ENCODE measurements around the gene PLXNB2. TPM values are rescaled to one million over a fixed set of nuclear protein-coding genes. Genes with fewer than 3 reads are reported as not detected.
A peak's percentile ranks its signal among the peaks of the same experiment; 100 is the strongest.

PLXNB2 gene
- total and polyA plus RNA-seq, 2 of the 4 experiments (the other 2 are of a cell fraction), result 73.1 to 202 TPM

- H3K56ac ChIP-seq (ENCODE audit: extremely low read depth, insufficient read depth, low read length), result no peak overlapping the region
- H3K27ac ChIP-seq (ENCODE audit: insufficient read depth, low read length), result no peak overlapping the region
- ATAC-seq (ENCODE audit: low read depth), result no peak
- H2BK120ac ChIP-seq (ENCODE audit: low read depth, low read length), result no peak overlapping the region
- TF ChIP-seq CEBPB (IDR thresholded peaks at IDR 0.05; ENCODE audit: low read depth, low read length), result no peak
- no peak for TF ChIP-seq RFX5 (IDR thresholded peaks at IDR 0.05; ENCODE audit: low read depth, low read length)
- no peak for TF ChIP-seq MAZ (IDR thresholded peaks at IDR 0.05; ENCODE audit: borderline replicate concordance, low read depth, low read length)
- TF ChIP-seq SMC3 (IDR thresholded peaks at IDR 0.05; ENCODE audit: low read depth, low read length), result no peak
- TF ChIP-seq MXI1 (IDR thresholded peaks at IDR 0.05; ENCODE audit: borderline replicate concordance, low read depth, low read length), result no peak
- TF ChIP-seq BHLHE40 (IDR thresholded peaks at IDR 0.05; ENCODE audit: low read depth, low read length), result no peak
- TF ChIP-seq NFE2L2 (IDR thresholded peaks at IDR 0.05; ENCODE audit: low read depth, low read length), result no peak
- no peak for TF ChIP-seq USF2 (IDR thresholded peaks at IDR 0.05; ENCODE audit: low read depth, low read length)
- TF ChIP-seq ELK1 (IDR thresholded peaks at IDR 0.05; ENCODE audit: borderline replicate concordance, low read depth, low read length), result no peak
- TF ChIP-seq POLR2A (IDR thresholded peaks at IDR 0.05; ENCODE audit: low read depth, low read length), result no peak
- no peak for TF ChIP-seq CTCF (conservative IDR thresholded peaks at IDR 0.05; ENCODE audit: low read depth, low read length)
- H2AFZ ChIP-seq (replicated peaks; ENCODE audit: low read length, poor library complexity), result no peak overlapping the region
- H2BK20ac ChIP-seq (ENCODE audit: low read depth, low read length), result no peak overlapping the region
- peaks cover 12% of the 10 kb centered on the region for H4K20me1 ChIP-seq (ENCODE audit: insufficient read depth, low read length)
- H2BK5ac ChIP-seq (ENCODE audit: low read depth, low read length, poor library complexity, severe bottlenecking), result no peak overlapping the region
- H3K4ac ChIP-seq (ENCODE audit: low read depth, low read length), result no peak overlapping the region
- no peak overlapping the region for H2AK9ac ChIP-seq (replicated peaks; ENCODE audit: low read depth, low read length, poor library complexity)
- H3K36me3 ChIP-seq (ENCODE audit: control insufficient read depth, insufficient read depth, low read length), result no peaks in the 10 kb centered on the region
- no peak overlapping the region for H3K9ac ChIP-seq (ENCODE audit: low read depth, low read length)
- ChIA-PET CTCF (no interaction called here), POLR2A (ENCODE audit: unreplicated experiment) (no interaction called here)
- DNase-seq, result no peak
- H3K4me1 ChIP-seq (ENCODE audit: control insufficient read depth, insufficient read depth, low read length), result peaks cover 17% of the 10 kb centered on the region
- peak overlapping the region; percentile 73 for H3K4me2 ChIP-seq (ENCODE audit: low read depth, low read length)
- H4K8ac ChIP-seq (ENCODE audit: low read depth in 2 of 2, low read length in 2 of 2), result no peak overlapping the region
- H4K91ac ChIP-seq (ENCODE audit: insufficient read depth, low read depth, low read length), result no peak overlapping the region
- no TSS peak for BruUV-seq (replicated peaks)
- peaks cover 2% of the 10 kb centered on the region; the same call in 1 of the 2 replicates for H3K9me1 ChIP-seq (ENCODE audit: insufficient read depth, low read length)
- H3K27me3 ChIP-seq (ENCODE audit: control insufficient read depth, insufficient read depth, low read length), result no peaks in the 10 kb centered on the region
- no peak overlapping the region for H4K5ac ChIP-seq (ENCODE audit: low read depth, low read length)
- no peak overlapping the region for H3K23ac ChIP-seq (ENCODE audit: low read depth, low read length)
- intact Hi-C loops (cut with micrococcal nuclease) (no loop called here), in situ Hi-C loops (cut with MboI; ENCODE audit: low sequenced_read_pairs) (no loop called here), dilution Hi-C loops (cut with HindIII; ENCODE audit: low sequenced_read_pairs, unreplicated experiment) (no loop called here)
- no peak overlapping the region for H2AK5ac ChIP-seq (ENCODE audit: low read depth, low read length)
- H3K9me3 ChIP-seq (ENCODE audit: control insufficient read depth, insufficient read depth, low read length), result no peaks in the 10 kb centered on the region
- no peak overlapping the region for H3K18ac ChIP-seq (ENCODE audit: low read depth, low read length)
- no peak overlapping the region; the same call in 1 of the 2 replicates for H3K4me3 ChIP-seq (ENCODE audit: insufficient read depth, low read depth, low read length)
- H2BK15ac ChIP-seq (ENCODE audit: low read depth, low read length), result no peak overlapping the region
- no peak overlapping the region for H3K14ac ChIP-seq (replicated peaks; ENCODE audit: low read depth, low read length)
- 78% methylated on average over 17 of the region's 37 CpGs; no CpG with 5 or more reads in 1 of the 2 experiments for WGBS, 2 experiments (ENCODE audit: extremely low coverage in 2 of 2, insufficient read length in 1 of 2)
- H3K79me1 ChIP-seq (ENCODE audit: low read depth in 1 of 2, low read length in 2 of 2), result peaks cover 0 to 3% of the 10 kb centered on the region in 2 experiments; a peak in 1 of 4 replicates
Observed at GRCh38 chr22:50266994-50267393, 40.5 kb downstream of the PLXNB2 start.
